ENCODE measurements around the gene MLXIP.

Gene MLXIP

GRCh38 chr12:122079033-122079531 is 526 bp downstream of the MLXIP start:
- DNase-seq (ENCODE audit: low spot score) = no peak

- no peak for DNase-seq (ENCODE audit: low spot score)
Observed at GRCh38 chr12:122079532-122080081, 1.1 kb downstream of the MLXIP start.

DNA sequence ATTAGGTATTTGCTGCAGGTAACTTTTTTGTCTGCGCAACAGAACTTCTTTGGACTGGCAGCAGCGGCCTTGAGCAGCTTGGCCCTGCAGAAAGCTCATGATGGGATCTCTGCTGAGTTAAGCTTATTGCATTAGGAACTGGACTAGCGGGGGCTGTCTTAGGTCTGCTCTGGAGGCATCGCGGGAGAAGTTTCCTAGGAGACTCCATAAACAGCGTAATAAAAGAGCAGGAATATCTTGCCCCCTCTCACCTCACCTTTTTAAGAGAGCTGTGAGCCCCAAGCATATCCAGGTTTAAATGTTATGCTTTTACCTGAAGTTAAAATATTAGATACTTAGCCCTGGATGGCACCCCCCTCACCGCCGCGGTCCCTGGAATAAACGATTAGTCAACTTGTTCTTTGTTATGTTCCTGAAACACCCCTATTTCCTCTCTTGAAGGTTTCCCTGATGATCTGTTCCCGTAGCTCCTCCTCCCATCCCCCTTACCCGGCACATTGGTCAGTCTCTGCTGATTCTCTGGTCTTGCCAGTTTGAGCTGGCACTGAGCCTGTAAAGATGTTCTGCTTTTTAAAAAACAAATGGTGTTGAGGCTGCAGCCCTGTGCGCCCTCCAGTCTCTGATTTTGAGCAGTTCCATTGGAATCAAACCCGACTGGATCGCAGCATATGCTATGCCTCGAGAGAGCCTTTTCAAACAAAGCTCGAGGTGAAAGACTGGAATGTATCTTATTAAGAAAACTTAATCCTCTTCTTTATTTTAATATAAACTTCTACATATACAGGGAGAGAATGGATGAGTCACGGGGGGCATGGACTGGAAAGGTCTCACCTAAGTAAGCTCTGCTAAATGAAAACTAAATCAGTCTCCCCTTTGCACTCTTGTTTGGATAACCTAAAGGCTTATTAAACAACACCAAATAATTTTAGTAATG is 1.9 kb downstream of the MLXIP start:
- peak; percentile 21 for DNase-seq (ENCODE audit: low spot score)

DNA sequence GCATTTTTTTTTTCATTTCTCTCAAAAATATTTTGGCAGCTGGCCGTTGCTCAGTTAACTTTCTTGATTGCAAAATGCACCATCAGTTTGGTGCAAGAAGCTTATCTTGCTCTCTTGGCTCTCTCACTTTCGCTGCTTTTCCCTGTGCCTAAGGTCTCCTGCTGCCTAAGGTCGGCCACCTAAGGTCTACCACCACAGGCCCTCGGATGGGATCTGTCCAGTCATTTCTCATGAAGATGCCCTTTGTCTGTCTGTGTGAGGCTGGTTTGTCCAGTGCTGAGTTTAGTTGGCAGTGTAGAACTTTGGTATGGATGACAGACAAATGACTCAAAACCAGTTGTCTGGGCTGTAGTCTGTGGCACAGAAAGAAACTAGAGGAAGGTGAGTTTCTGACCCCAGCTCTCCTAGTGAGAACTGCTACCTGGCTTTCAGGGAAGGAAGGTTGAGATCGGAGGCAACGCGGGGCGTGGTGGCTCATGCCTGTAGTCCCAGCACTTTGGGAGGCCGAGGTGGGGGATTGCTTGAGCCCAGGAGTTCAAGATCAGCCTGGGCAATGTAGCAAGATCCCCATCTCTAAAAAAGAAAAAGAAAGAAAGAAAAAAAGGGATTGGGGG is 2.6 kb downstream of the MLXIP start:
- DNase-seq (ENCODE audit: low spot score) = no peak

DNA sequence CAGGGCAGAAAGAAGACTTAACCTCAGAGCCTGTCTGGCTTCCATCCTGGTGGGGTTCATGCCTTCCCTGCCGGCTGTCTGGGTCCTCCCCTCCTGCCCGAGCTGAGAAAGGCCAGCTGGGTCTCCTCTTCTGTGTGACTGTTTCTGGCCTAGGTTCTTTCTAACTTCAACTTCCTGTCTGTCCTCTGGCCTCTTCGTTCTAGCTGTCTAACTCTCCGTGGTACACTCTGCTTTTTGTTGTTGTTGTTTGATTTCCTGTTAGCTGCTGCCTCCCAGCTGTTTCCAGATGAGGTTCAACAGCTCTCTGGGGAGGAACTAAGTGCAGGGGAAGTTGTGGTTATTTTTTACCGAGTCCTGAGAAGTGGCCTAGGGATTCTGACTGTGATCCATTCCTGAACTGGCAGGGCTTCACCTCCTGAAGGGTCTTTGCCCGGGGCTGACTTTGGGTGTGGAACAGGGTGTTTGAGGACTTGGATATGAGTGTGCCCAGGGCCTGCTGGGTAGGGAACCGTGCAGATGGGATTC is 3.2 kb downstream of the MLXIP start:
- DNase-seq (ENCODE audit: low spot score) = peak; percentile 63

DNA sequence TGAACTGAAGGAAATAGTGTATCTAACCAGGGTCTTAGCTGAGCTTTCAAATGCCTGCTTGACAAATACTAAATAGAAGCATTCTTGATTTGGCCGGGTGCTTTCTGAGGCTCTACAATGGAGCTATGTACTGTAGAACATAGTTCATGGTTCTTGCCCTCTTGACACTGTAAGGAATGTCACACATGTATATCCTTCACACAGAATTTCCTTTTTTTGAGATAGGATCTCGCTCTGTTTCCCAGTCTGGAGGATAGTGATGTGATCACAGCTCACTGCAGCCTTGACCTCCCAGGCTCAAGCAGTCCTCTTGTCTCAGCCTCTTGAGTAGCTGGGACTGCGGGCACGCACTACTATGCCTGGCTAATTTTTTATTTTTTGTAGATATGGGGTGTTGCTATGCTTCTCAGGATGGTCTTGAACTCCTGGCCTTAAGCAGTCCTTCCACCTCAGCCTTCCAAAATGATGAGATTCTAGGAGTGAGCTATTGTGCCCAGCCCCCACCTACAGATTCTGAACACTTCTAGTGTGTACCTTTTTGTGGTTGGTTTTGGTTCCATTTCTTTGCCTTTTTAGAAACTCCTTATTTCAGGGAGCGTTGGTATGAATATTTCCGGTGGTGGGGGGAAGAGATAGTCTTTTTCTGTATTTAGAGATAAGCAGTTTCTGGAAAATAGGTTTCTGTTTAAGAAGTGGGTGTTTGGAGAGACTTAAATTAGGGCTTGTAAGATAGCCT is 4.2 kb downstream of the MLXIP start:
- DNase-seq (ENCODE audit: low spot score) = no peak

DNA sequence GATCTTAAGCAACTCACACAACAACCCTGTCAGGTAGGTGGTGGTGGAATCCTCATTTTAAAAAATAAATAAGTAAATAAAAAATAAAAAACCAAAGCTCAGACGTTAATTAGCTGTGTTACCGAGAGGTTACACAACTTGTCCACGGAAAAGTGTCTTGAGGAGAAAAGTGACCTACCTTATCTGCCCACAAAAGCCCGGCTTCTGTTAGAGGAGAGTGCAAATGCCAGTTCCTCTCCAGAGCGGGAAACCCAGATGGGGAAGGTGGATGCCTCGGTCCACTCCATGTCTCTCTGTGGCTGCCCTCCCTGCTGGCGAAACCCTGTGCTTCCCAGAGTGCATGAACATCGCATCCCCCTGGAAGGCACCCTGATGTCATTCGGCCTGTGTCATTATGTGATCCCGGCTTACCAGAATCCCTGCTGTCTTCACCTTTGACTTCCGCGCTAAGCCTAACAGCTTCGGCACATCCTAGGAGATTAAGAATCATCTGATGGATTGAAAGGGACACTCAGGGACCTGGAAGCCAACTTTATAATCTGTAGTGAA is 6.4 kb downstream of the MLXIP start:
- no peak for DNase-seq (ENCODE audit: low spot score)

DNA sequence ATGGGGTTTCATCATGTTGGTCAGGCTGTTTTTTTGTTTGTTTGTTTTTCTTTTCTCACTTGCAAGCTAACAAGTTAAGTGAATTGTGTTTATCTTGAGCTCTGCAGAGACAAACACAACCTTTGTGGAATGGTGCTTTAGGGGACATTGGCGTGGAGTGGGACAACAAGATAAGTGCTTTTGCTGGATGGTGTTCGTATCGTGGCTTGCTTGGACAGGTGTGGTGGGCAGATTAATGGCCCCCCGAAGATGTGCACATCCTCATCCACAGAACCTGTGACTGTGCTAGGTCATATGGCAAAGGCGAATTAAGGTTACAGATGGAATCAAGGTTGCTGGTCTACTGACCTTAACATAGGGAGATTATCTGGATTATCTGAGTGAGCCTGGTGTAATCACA is 7.0 kb downstream of the MLXIP start:
- DNase-seq (ENCODE audit: low spot score) = no peak

GRCh38 chr12:122086116-122086515 is 7.6 kb downstream of the MLXIP start:
- DNase-seq (ENCODE audit: low spot score) = no peak

GRCh38 chr12:122086641-122087285 is 8.2 kb downstream of the MLXIP start:
- no peak for DNase-seq (ENCODE audit: low spot score)

- DNase-seq (ENCODE audit: low spot score) = no peak
Observed at GRCh38 chr12:122087431-122088178, 9.0 kb downstream of the MLXIP start.

GRCh38 chr12:122088179-122088810 is 9.7 kb downstream of the MLXIP start:
- DNase-seq (ENCODE audit: low spot score) = no peak

GRCh38 chr12:122089077-122089476 is 10.5 kb downstream of the MLXIP start:
- no peak for DNase-seq (ENCODE audit: low spot score)

- DNase-seq (ENCODE audit: low spot score) = no peak
Observed at GRCh38 chr12:122090759-122091515, 12.4 kb downstream of the MLXIP start.

GRCh38 chr12:122093098-122093883 is 14.7 kb downstream of the MLXIP start:
- no peak for DNase-seq (ENCODE audit: low spot score)

GRCh38 chr12:122094137-122094734 is 15.7 kb downstream of the MLXIP start:
- no peak for DNase-seq (ENCODE audit: low spot score)

DNA sequence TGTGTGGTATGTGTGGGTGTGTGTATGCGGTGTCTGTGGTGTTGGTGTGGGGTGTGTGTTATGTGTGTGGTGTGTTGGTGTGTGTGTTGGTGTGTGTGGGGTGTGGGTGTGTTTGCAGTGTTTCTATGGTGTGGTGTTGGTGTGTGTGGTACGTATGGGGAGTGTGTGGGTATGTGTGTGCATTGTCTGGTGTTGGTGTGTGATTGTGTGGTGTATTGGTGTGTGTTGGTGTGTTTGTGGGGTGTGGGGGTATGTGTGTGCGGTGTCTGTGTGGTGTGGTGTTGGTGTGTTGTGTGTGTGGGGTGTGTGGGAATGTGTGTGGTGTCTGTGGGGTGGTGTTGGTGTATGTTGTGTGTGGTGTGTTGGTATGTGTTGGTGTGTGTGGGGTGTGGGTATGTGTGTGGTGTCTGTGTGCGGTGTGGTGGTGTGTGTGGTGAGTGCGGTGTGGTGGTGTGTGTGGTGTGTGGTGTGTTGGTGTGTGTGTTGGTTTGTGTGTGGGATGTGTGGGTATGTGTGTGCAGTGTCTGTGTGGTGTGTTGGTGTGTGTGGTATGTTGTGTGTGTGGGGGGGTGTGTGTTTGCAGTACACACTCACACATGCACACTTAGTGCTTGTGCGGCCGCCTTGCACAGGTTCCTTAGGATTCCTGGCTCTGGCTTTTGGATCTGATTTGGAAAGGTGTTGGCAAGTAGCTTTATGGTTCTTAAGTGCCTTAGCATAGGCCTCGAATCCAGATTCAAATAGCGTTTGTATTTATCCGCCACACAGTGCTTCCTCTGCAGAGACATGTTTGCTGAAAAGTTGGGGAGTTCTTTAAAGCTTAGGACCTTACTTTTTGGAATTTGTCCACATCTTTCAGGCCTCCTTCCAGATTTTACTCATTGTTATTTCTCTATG is 16.4 kb downstream of the MLXIP start:
- DNase-seq (ENCODE audit: low spot score) = no peak
